HEK293T (cell line): Measurements from ENCODE around the gene PPM1N.
A peak's percentile ranks its signal among the peaks of the same experiment; 100 is the strongest.
"Not testable (repeated sequence)": the region's sequence is repeated elsewhere in the genome, so short reads cannot be mapped to it uniquely, and the experiment has no call there.

ENCODE experiments used
- CTCF ChIA-PET: fragments of 350-600 bp; formaldehyde crosslinking; extraction: SDS; loops from one replicate; lab custom pipeline; 2021; ENCODE audit warnings: antibody characterized with exemption, inconsistent platforms; lab: Yijun Ruan, JAX
- POLR2A ChIA-PET: fragments of 350-600 bp; formaldehyde crosslinking; extraction: SDS; loops from one replicate; lab custom pipeline; 2020; ENCODE audit warnings: antibody characterized with exemption, inconsistent platforms; lab: Yijun Ruan, JAX
- DNase-seq: peaks from one replicate; pipeline ENCODE4 v3.0.0; 2012; ENCODE audit warnings: mixed read lengths; ENCODE audit errors: extremely low spot score
- ARNT ChIP-seq: fragments of 450-650 bp; IDR thresholded peaks from 2 replicates; pipeline ENCODE4 v1.6.1; 2017; ENCODE audit warnings: mild to moderate bottlenecking
- BHLHE40 ChIP-seq: fragments of 450-650 bp; IDR thresholded peaks from 2 replicates; pipeline ENCODE4 v1.6.1; 2016; ENCODE audit warnings: mild to moderate bottlenecking, moderate library complexity, borderline replicate concordance
- CTBP1 ChIP-seq: fragments of 450-650 bp; IDR thresholded peaks from 2 replicates; pipeline ENCODE4 v1.6.1; 2016; ENCODE audit warnings: borderline replicate concordance
- ELF4 ChIP-seq: fragments of 450-650 bp; IDR thresholded peaks from 2 replicates; pipeline ENCODE4 v1.6.1; 2017; ENCODE audit warnings: antibody characterized with exemption
- FOXA1 ChIP-seq: fragments of 450-650 bp; IDR thresholded peaks from 2 replicates; pipeline ENCODE4 v1.6.1; 2016; ENCODE audit warnings: mild to moderate bottlenecking
- FOXK2 ChIP-seq: fragments of 450-650 bp; IDR thresholded peaks from 2 replicates; pipeline ENCODE4 v1.6.1; 2016; ENCODE audit warnings: mild to moderate bottlenecking
- FOXM1 ChIP-seq: fragments of 450-650 bp; IDR thresholded peaks from 2 replicates; pipeline ENCODE4 v1.6.1; 2017; ENCODE audit warnings: mild to moderate bottlenecking, borderline replicate concordance
- HDGF ChIP-seq: fragments of 450-650 bp; IDR thresholded peaks from 2 replicates; pipeline ENCODE4 v1.6.1; 2017; ENCODE audit warnings: antibody characterized with exemption, borderline replicate concordance
- L3MBTL2 ChIP-seq: fragments of 450-650 bp; conservative IDR thresholded peaks from 2 replicates; pipeline ENCODE4 v1.6.1; 2016; ENCODE audit warnings: mild to moderate bottlenecking
- LEF1 ChIP-seq: fragments of 450-650 bp; IDR thresholded peaks from 2 replicates; pipeline ENCODE4 v1.6.1; 2017; ENCODE audit warnings: mild to moderate bottlenecking, borderline replicate concordance
- NFRKB ChIP-seq: fragments of 450-650 bp; IDR thresholded peaks from 2 replicates; pipeline ENCODE4 v1.6.1; 2016; ENCODE audit warnings: mild to moderate bottlenecking, moderate library complexity
- PKNOX1 ChIP-seq: fragments of 450-650 bp; IDR thresholded peaks from 2 replicates; pipeline ENCODE4 v1.6.1; 2016
- SP1 ChIP-seq: fragments of 450-650 bp; IDR thresholded peaks from 2 replicates; pipeline ENCODE4 v1.6.1; 2017
- SUZ12 ChIP-seq: fragments of 450-650 bp; IDR thresholded peaks from 2 replicates; pipeline ENCODE4 v1.6.1; 2016; ENCODE audit warnings: mild to moderate bottlenecking
- TARDBP ChIP-seq: fragments of 450-650 bp; IDR thresholded peaks from 2 replicates; pipeline ENCODE4 v1.6.1; 2016
- ZNF384 ChIP-seq: fragments of 450-650 bp; IDR thresholded peaks from 2 replicates; pipeline ENCODE4 v1.6.1; 2016

The PPM1N gene

DNA sequence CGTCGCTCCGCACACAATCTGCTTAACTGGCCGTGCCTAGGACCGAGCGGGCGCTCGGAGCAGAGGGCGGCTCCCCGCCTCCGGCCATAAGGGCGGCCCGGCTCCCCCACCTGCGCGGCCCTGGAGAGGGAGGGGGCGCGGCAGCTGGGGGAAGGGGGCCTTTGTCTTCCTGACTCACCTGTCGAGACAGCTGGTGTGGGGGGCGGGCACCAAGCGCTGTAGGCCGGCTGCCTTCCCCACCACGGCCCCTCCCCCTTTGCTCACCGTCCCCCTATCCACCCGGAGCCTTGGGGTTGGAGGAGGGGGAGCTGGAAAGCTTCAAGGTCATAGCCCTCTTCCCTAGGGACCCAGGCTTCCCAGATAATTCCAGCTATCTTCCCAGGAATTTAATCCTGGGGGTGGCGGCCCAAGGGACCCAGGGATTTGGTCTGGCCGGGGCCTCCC lies 10.2 kb downstream of the PPM1N start:
- no peak for DNase-seq
- POLR2A ChIA-PET = interaction anchor here (0.8 to 1.4 kb wide), 4 partner anchors 13 to 133 kb away, joined by 3 to 6 read pairs (median 4); no protein-coding TSS in a partner anchor
- TF ChIP-seq FOXM1 = no peak
- TF ChIP-seq ARNT = no peak
- no peak for TF ChIP-seq FOXA1
- no peak for TF ChIP-seq ELF4
- TF ChIP-seq FOXK2 = no peak
- no peak for TF ChIP-seq TARDBP
- no peak for TF ChIP-seq BHLHE40
- TF ChIP-seq LEF1 = no peak
- TF ChIP-seq HDGF = no peak
- TF ChIP-seq ZNF384 = no peak
- no peak for TF ChIP-seq SP1
- no peak for TF ChIP-seq SUZ12
- no peak for TF ChIP-seq NFRKB
- no peak for TF ChIP-seq PKNOX1
- TF ChIP-seq L3MBTL2 = no peak
- no peak for TF ChIP-seq CTBP1

DNA sequence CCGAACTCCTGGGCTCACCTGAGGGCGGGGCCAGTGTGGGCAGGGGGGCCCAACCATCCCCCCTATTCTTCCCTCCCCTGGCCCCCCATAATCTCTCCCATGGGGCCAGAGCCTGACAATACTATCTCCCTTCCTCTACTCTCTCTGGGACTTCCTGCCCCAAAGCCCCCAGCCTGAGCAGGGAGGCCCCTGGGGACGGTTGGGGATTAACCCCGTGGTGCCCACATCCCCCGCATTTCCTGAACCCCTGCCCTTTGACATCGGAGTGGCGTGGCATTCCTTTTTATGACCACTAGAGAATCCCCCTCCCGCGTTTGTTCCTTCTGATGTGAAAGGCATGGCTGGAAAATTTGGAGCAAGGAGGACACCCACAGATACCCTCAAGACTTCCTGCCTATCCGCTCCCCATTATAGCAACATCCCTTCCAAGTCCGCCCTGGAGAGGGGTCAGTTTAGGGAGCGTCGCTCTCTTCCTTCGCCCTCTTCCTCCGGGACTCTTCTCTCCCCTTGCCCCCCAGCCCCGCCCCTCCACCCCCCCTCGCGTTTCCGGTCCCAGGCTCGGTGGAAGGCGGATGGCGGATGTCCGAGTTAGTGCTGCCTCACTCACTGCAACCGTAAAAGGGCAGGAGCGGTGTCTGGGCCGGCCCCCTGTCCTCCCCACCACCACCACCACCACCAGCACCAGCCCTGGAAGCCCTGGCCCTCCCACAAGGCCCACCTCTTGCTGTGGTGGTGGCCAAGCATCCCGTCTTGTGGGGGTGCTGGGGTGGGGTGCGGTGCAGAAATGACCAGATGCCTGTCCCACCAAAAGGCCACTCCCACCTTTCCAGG lies 10.8 kb downstream of the PPM1N start:
- CTCF ChIA-PET = no interaction called here
- peak; percentile 56 for DNase-seq
- no peak for TF ChIP-seq NFRKB
- no peak for TF ChIP-seq SP1
- TF ChIP-seq LEF1 = no peak
- TF ChIP-seq ZNF384 = no peak
- no peak for TF ChIP-seq SUZ12
- no peak for TF ChIP-seq FOXM1
- no peak for TF ChIP-seq HDGF
- TF ChIP-seq TARDBP = no peak
- no peak for TF ChIP-seq ELF4
- POLR2A ChIA-PET = interaction anchor here (1.4 kb wide), 1 partner anchor 16 kb away, joined by 3 read pairs; no protein-coding TSS in a partner anchor

More for the DNA sequence above, 10.2 kb downstream of the PPM1N start:
- CTCF ChIA-PET = interaction anchor here (1.1 kb wide), 1 partner anchor 30 kb away, joined by 4 read pairs; no protein-coding TSS in a partner anchor

DNA sequence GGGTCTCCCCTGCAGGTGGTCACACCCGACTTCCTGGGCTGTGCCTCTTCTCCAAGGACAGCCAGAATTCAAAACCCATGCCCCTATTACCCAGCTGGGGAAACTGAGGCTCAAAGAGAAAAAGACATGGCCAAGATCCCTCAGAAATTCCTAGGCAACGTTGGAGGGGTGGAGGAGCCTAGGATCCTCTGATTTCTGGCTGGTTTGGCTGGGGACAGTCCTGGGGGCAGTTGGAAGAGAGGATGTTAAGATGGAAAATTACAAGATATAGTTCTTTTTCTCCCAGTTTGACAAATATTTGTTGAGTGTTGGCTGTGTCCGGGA lies 11.4 kb downstream of the PPM1N start:
- DNase-seq = no peak
- ChIA-PET CTCF (interaction anchor here (1.7 kb wide), 1 partner anchor 49 kb away, joined by 8 read pairs; no protein-coding TSS in a partner anchor), POLR2A (no interaction called here)
- no peak for TF ChIP-seq L3MBTL2
- no peak for TF ChIP-seq ELF4

GRCh38 chr19:45510352-45510751 lies 12.1 kb downstream of the PPM1N start:
- POLR2A ChIA-PET, DNase-seq: not testable (repeated sequence)
- CTCF ChIA-PET = interaction anchor here (1.7 kb wide), 1 partner anchor 48 kb away, joined by 8 read pairs; no protein-coding TSS in a partner anchor

DNA sequence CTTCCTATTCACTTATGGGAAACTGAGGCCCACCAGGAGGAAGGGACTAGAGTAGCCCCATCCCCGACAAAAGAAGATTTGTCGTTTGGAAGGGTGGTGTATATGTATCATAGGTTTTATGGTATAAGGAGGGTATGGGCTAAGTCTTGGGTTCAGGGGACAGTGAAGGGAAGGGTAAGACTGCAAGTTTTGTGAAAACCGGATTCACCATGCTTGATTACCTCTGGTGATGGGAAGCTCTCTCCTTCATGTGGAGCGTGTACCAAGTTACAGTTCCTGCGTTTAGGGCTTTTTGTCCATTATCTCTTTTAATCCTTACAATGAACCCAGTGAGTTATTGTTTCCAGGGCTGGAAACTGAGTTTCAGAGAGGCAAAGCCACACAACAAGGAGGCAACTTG lies 12.8 kb downstream of the PPM1N start:
- ChIA-PET POLR2A (no interaction called here), CTCF (interaction anchor here (1.7 kb wide), 1 partner anchor 47 kb away, joined by 8 read pairs; no protein-coding TSS in a partner anchor)
- DNase-seq = no peak
- TF ChIP-seq SUZ12 = no peak
- no peak for TF ChIP-seq FOXK2
- no peak for TF ChIP-seq L3MBTL2
- TF ChIP-seq PKNOX1 = no peak
- no peak for TF ChIP-seq ELF4
- no peak for TF ChIP-seq HDGF
- no peak for TF ChIP-seq TARDBP
- TF ChIP-seq ZNF384 = no peak
- no peak for TF ChIP-seq CTBP1
- TF ChIP-seq SP1 = no peak
- no peak for TF ChIP-seq FOXM1
- TF ChIP-seq FOXA1 = no peak

GRCh38 chr19:45512881-45513483 lies 14.7 kb downstream of the PPM1N start:
- TF ChIP-seq FOXM1 = no peak
- ChIA-PET POLR2A (no interaction called here), CTCF (interaction anchor here (0.6 kb wide), 1 partner anchor 173 kb away, joined by 4 read pairs; no protein-coding TSS in a partner anchor)
- DNase-seq = no peak
